GM12865 (cell line): Measurements from ENCODE around the gene LAMA2.

ENCODE experiments used
- DNase-seq: peaks from one replicate; pipeline ENCODE4 v3.0.0; 2010; ENCODE audit warnings: low read depth
- H3K4me3 ChIP-seq: 2 replicates; pipeline ENCODE4 v1.5.1; 2011; ENCODE audit warnings: mild to moderate bottlenecking, low read depth, low read length, control low read depth
- CTCF ChIP-seq: IDR thresholded peaks from 2 replicates; pipeline ENCODE4 v1.5.1; 2011; ENCODE audit warnings: low read length, control low read depth, low read depth, inconsistent platforms; ENCODE audit not compliant: insufficient read depth; ENCODE audit errors: missing control alignments

The LAMA2 gene

GRCh38 chr6:129493354-129493902 is 610.5 kb downstream of the LAMA2 start:
- no peak for TF ChIP-seq CTCF

GRCh38 chr6:129494099-129494498 is 611.2 kb downstream of the LAMA2 start:
- H3K4me3 ChIP-seq: no peak overlapping the region
- TF ChIP-seq CTCF: no peak
- DNase-seq: no peak

More at GRCh38 chr6:129493354-129493902, 610.5 kb downstream of the LAMA2 start:
- no peak for DNase-seq
- H3K4me3 ChIP-seq: no peak overlapping the region

- no peak overlapping the region for H3K4me3 ChIP-seq
- no peak for TF ChIP-seq CTCF
These were observed 611.6 kb downstream of the LAMA2 start for GRCh38 chr6:129494586-129494985.

GRCh38 chr6:129495652-129496051 is 612.7 kb downstream of the LAMA2 start:
- no peak for TF ChIP-seq CTCF
- H3K4me3 ChIP-seq: no peak overlapping the region
- DNase-seq: no peak

More at GRCh38 chr6:129494586-129494985, 611.6 kb downstream of the LAMA2 start:
- DNase-seq: no peak

- no peak for TF ChIP-seq CTCF
- no peak overlapping the region for H3K4me3 ChIP-seq
- DNase-seq: no peak
These were observed 614.8 kb downstream of the LAMA2 start for GRCh38 chr6:129497481-129498441.

- DNase-seq: no peak
- TF ChIP-seq CTCF: no peak
- H3K4me3 ChIP-seq: no peak overlapping the region
These were observed 615.6 kb downstream of the LAMA2 start for GRCh38 chr6:129498541-129498940.
